H1 (cell line): ENCODE data around the gene CLEC1B. TPM values are rescaled to one million over a fixed set of nuclear protein-coding genes. Genes with fewer than 3 reads are reported as not detected.

Experiments
- CTCF ChIA-PET: fragments of 300-600 bp; sonication (Branson Sonifier 250); formaldehyde crosslinking; loops from one replicate; lab custom pipeline; 2021; ENCODE audit not compliant: partially characterized antibody; lab: Charles Lee
- POLR2A ChIA-PET: fragments of 300-600 bp; sonication (Branson Sonifier 250); formaldehyde crosslinking; loops from one replicate; lab custom pipeline; 2021; ENCODE audit warnings: inconsistent platforms; ENCODE audit not compliant: partially characterized antibody; lab: Charles Lee
- DNase-seq, 2 experiments: peaks; one replicate each; pipeline versions ENCODE4 v3.0.0 to v3.0.0-alpha.2; 2010 to 2022; ENCODE audit warnings: low spot score in 2 of 2, low read depth in 1 of 2, mixed read lengths in 1 of 2
- FAIRE-seq: peaks from 2 replicates; lab custom pipeline; 2011; peaks lifted over from hg19 to GRCh38; lab: Jason Lieb, UNC
- H2AFZ ChIP-seq: 2 replicates; pipeline ENCODE4 v1.8.1; 2012; ENCODE audit warnings: low read length, inconsistent platforms
- H2AK5ac ChIP-seq: 2 replicates; pipeline ENCODE4 v1.6.1; 2013; ENCODE audit warnings: low read depth, low read length
- H2BK120ac ChIP-seq: replicated peaks from 2 replicates; pipeline ENCODE3; 2013; ENCODE audit warnings: low read depth, low read length, inconsistent platforms
- H2BK12ac ChIP-seq: 2 replicates; pipeline ENCODE4 v1.6.1; 2013; ENCODE audit warnings: low read depth, low read length
- H2BK15ac ChIP-seq: 2 replicates; pipeline ENCODE4 v1.6.1; 2013; ENCODE audit warnings: low read length
- H2BK20ac ChIP-seq: 2 replicates; pipeline ENCODE4 v1.6.1; 2013; ENCODE audit warnings: low read length
- H2BK5ac ChIP-seq: 2 replicates; pipeline ENCODE4 v1.6.1; 2013; ENCODE audit warnings: low read depth, low read length
- H3K14ac ChIP-seq: 2 replicates; pipeline ENCODE4 v1.6.1; 2013; ENCODE audit warnings: inconsistent platforms; ENCODE audit not compliant: insufficient read length
- H3K18ac ChIP-seq: 2 replicates; pipeline ENCODE4 v1.6.1; 2013; ENCODE audit warnings: low read length; ENCODE audit errors: extremely low read depth
- H3K23ac ChIP-seq: 2 replicates; pipeline ENCODE4 v1.6.1; 2013; ENCODE audit warnings: inconsistent platforms; ENCODE audit not compliant: insufficient read length
- H3K23me2 ChIP-seq: 2 replicates; pipeline ENCODE4 v1.6.1; 2013; ENCODE audit warnings: low read depth, low read length
- H3K27ac ChIP-seq: 2 replicates; pipeline ENCODE4 v1.6.1; 2011; ENCODE audit warnings: low read depth, low read length, inconsistent platforms
- H3K27me3 ChIP-seq, 4 experiments: replicated peaks in 1 of 4; 1 replicate in 1 of 4; 2 replicates in 3 of 4; pipeline versions ENCODE4 v1.6.1 to v1.8.1; 2011 to 2013; ENCODE audit warnings: low read length in 3 of 4, mild to moderate bottlenecking in 3 of 4, inconsistent platforms in 2 of 4, mixed read lengths in 2 of 4, moderate library complexity in 1 of 4; ENCODE audit not compliant: control insufficient read depth in 3 of 4, insufficient read depth in 3 of 4; ENCODE audit errors: extremely low read depth in 1 of 4
- H3K36me3 ChIP-seq, 4 experiments: 2 replicates each; pipeline versions ENCODE4 v1.6.1 to v1.8.1; 2011 to 2013; ENCODE audit warnings: mild to moderate bottlenecking in 4 of 4, low read length in 3 of 4, moderate library complexity in 2 of 4, control low read depth in 1 of 4, inconsistent platforms in 1 of 4; ENCODE audit not compliant: insufficient read depth in 4 of 4, control insufficient read depth in 2 of 4
- H3K4ac ChIP-seq: replicated peaks from 2 replicates; pipeline ENCODE3; 2013; ENCODE audit warnings: low read length, low read depth, mixed read lengths, inconsistent platforms; ENCODE audit not compliant: insufficient read length
- H3K4me1 ChIP-seq, 4 experiments: replicated peaks in 1 of 4; 1 replicate in 1 of 4; 2 replicates in 3 of 4; pipeline versions ENCODE4 v1.6.1 to v1.8.1; 2011 to 2013; ENCODE audit warnings: low read length in 3 of 4, inconsistent platforms in 2 of 4, mixed read lengths in 1 of 4; ENCODE audit not compliant: insufficient read depth in 4 of 4, control insufficient read depth in 3 of 4
- H3K4me2 ChIP-seq, 2 experiments: 2 replicates each; pipeline versions ENCODE4 v1.6.1 to v1.8.1; 2011 to 2013; ENCODE audit warnings: low read depth in 2 of 2, low read length in 2 of 2, control low read depth in 1 of 2, inconsistent platforms in 1 of 2, mild to moderate bottlenecking in 1 of 2; ENCODE audit not compliant: insufficient read depth in 1 of 2
- H3K4me3 ChIP-seq, 4 experiments: fragments of 200-600, 300-600 bp in 1 of 4; sonication (generic), shearing (Covaris generic), sonication (Bioruptor Twin) in 1 of 4; 2 replicates each; pipeline versions ENCODE4 v1.5.1 to v1.8.1; 2011 to 2016; ENCODE audit warnings: low read length in 4 of 4, low read depth in 3 of 4, control low read depth in 2 of 4, inconsistent platforms in 2 of 4, mild to moderate bottlenecking in 2 of 4, mixed read lengths in 1 of 4, moderate library complexity in 1 of 4; ENCODE audit not compliant: insufficient read depth in 2 of 4; ENCODE audit errors: extremely low read depth in 1 of 4
- H3K56ac ChIP-seq: replicated peaks from 2 replicates; pipeline ENCODE3; 2013; ENCODE audit warnings: low read depth, mild to moderate bottlenecking, mixed read lengths, low read length, inconsistent platforms; ENCODE audit not compliant: insufficient read length
- H3K79me1 ChIP-seq: 2 replicates; pipeline ENCODE4 v1.6.1; 2013; ENCODE audit warnings: low read depth, low read length, control low read depth
- H3K79me2 ChIP-seq, 2 experiments: 2 replicates each; pipeline versions ENCODE4 v1.6.1 to v1.8.1; 2012 to 2013; ENCODE audit warnings: low read length in 2 of 2, mild to moderate bottlenecking in 2 of 2, inconsistent platforms in 1 of 2; ENCODE audit not compliant: insufficient read depth in 2 of 2, control insufficient read depth in 1 of 2
- H3K9ac ChIP-seq, 4 experiments: replicated peaks in 1 of 4; 1 replicate in 1 of 4; 2 replicates in 3 of 4; pipeline versions ENCODE4 v1.6.1 to v1.8.1; 2011 to 2013; ENCODE audit warnings: low read depth in 3 of 4, low read length in 3 of 4, control low read depth in 2 of 4, mild to moderate bottlenecking in 2 of 4, moderate library complexity in 2 of 4, inconsistent platforms in 1 of 4; ENCODE audit errors: extremely low read depth in 1 of 4
- H3K9me3 ChIP-seq, 2 experiments: 2 replicates each; pipeline versions ENCODE4 v1.6.1 to v1.8.1; 2012 to 2013; ENCODE audit warnings: mild to moderate bottlenecking in 2 of 2, moderate library complexity in 2 of 2, control low read depth in 1 of 2, inconsistent platforms in 1 of 2, low read depth in 1 of 2, low read length in 1 of 2, mixed read lengths in 1 of 2; ENCODE audit not compliant: insufficient read depth in 2 of 2
- H4K20me1 ChIP-seq, 2 experiments: replicated peaks in 1 of 2; 2 replicates each; pipeline versions ENCODE3 to v1.8.1; 2011 to 2013; ENCODE audit warnings: inconsistent platforms in 2 of 2, low read length in 2 of 2, mild to moderate bottlenecking in 1 of 2; ENCODE audit not compliant: insufficient read depth in 2 of 2, control insufficient read depth in 1 of 2
- H4K5ac ChIP-seq: 2 replicates; pipeline ENCODE4 v1.6.1; 2013; ENCODE audit warnings: low read length, low read depth, mixed read lengths, inconsistent platforms; ENCODE audit not compliant: insufficient read length
- H4K8ac ChIP-seq: 2 replicates; pipeline ENCODE4 v1.8.0; 2013; ENCODE audit warnings: mild to moderate bottlenecking, moderate library complexity, low read length, inconsistent platforms; ENCODE audit not compliant: insufficient read depth; ENCODE audit errors: extremely low read depth
- H4K91ac ChIP-seq: replicated peaks from 2 replicates; pipeline ENCODE3; 2013; ENCODE audit warnings: low read length, mixed read lengths, inconsistent platforms; ENCODE audit not compliant: insufficient read length
- BACH1 ChIP-seq: IDR thresholded peaks from 2 replicates; pipeline ENCODE4 v1.6.1; 2012; ENCODE audit warnings: low read length, improper control_type of control experiment
- BCL11A ChIP-seq, 2 experiments: IDR thresholded peaks; one replicate each; pipeline ENCODE4 v1.6.1; 2011; ENCODE audit warnings: low read depth in 2 of 2, low read length in 2 of 2, mild to moderate bottlenecking in 2 of 2
- BRCA1 ChIP-seq: IDR thresholded peaks from 2 replicates; pipeline ENCODE4 v1.6.1; 2012; ENCODE audit warnings: low read depth, low read length, improper control_type of control experiment
- CBX5 ChIP-seq: fragments of 300-800, 300-1000 bp; sonication (generic); IDR thresholded peaks from 2 replicates; pipeline ENCODE4 v1.7.1; 2016; ENCODE audit warnings: antibody characterized with exemption, low read length, low read depth
- CHD1 ChIP-seq: IDR thresholded peaks from 2 replicates; pipeline ENCODE4 v1.6.1; 2012; ENCODE audit warnings: low read depth, low read length, improper control_type of control experiment
- CREB1 ChIP-seq: IDR thresholded peaks from 2 replicates; pipeline ENCODE4 v1.6.1; 2012; ENCODE audit warnings: inconsistent platforms
- EP300 ChIP-seq, 2 experiments: IDR thresholded peaks; 1 replicate in 1 of 2; 2 replicates in 1 of 2; pipeline ENCODE4 v1.6.1; 2011 to 2012; ENCODE audit warnings: low read depth in 2 of 2, low read length in 2 of 2, mild to moderate bottlenecking in 2 of 2, borderline replicate concordance in 1 of 2, inconsistent platforms in 1 of 2, moderate library complexity in 1 of 2
- JUND ChIP-seq: IDR thresholded peaks from 2 replicates; pipeline ENCODE4 v1.6.1; 2011; ENCODE audit warnings: mild to moderate bottlenecking, improper control_type of control experiment, low read length
- MAFK ChIP-seq: IDR thresholded peaks from 2 replicates; pipeline ENCODE4 v1.6.1; 2012; ENCODE audit warnings: low read depth, mild to moderate bottlenecking, improper control_type of control experiment, low read length
- NRF1 ChIP-seq: IDR thresholded peaks from 2 replicates; pipeline ENCODE4 v1.6.1; 2011; ENCODE audit warnings: mild to moderate bottlenecking, low read depth, low read length, improper control_type of control experiment
- RAD21 ChIP-seq, 2 experiments: IDR thresholded peaks in 1 of 2; conservative IDR thresholded peaks in 1 of 2; 2 replicates each; pipeline ENCODE4 v1.6.1; 2011; ENCODE audit warnings: low read depth in 2 of 2, low read length in 2 of 2, improper control_type of control experiment in 1 of 2, inconsistent platforms in 1 of 2, mild to moderate bottlenecking in 1 of 2, moderate library complexity in 1 of 2
- SUZ12 ChIP-seq: fragments of 200-600 bp; sonication (generic); IDR thresholded peaks from 2 replicates; pipeline ENCODE4 v1.6.1; 2012; ENCODE audit warnings: mild to moderate bottlenecking, inconsistent platforms, low read length, moderate library complexity, mixed read lengths
- TAF1 ChIP-seq: IDR thresholded peaks from 2 replicates; pipeline ENCODE4 v1.6.1; 2011; ENCODE audit warnings: mild to moderate bottlenecking, low read depth, low read length
- ZNF274 ChIP-seq: IDR thresholded peaks from 2 replicates; pipeline ENCODE4 v1.7.0; 2012; ENCODE audit warnings: low read length, borderline replicate concordance; ENCODE audit errors: extremely low read depth
- WGBS, 2 experiments: shearing (Covaris generic) in 1 of 2; methylation state at CpG; one replicate each; pipeline versions ENCODE4 v1.1.6 to v1.1.7; 2013 to 2015; ENCODE audit warnings: low lambda C conversion rate in 2 of 2, mixed read lengths in 2 of 2, inconsistent platforms in 1 of 2, low coverage in 1 of 2, missing lambda C conversion rate in 1 of 2; ENCODE audit not compliant: insufficient replicate concordance in 2 of 2, insufficient coverage in 1 of 2, insufficient read length in 1 of 2; ENCODE audit errors: extremely low coverage in 1 of 2, missing lambda C conversion rate in 1 of 2; 5-methylcytosine and 5-hydroxymethylcytosine counted together
- polyA plus RNA-seq, 7 experiments: library from polyadenylated mRNA; depleted of rRNA in 3 of 7; stranded (reverse) in 5 of 7; unstranded in 2 of 7; fragments of >200 nt in 5 of 7; fragments of 200-250 nt in 2 of 7; gene quantifications; 1 replicate in 5 of 7; 2 replicates in 1 of 7; 4 replicates in 1 of 7; pipeline versions ENCODE4 v1.2.1 to v1.2.3, GENCODE V29; 2011 to 2013; ENCODE audit warnings: missing spikeins in 2 of 7, mixed read lengths in 2 of 7
- total RNA-seq: library from RNA; stranded (reverse); fragmentation: NEBNext Ultra II Directional; extraction: Animal tissue kit (Norgen Biotek cat#: 25700); gene quantifications from 2 replicates; pipeline ENCODE4 v1.2.1, GENCODE V29; 2021

Gene CLEC1B
- total and polyA plus RNA-seq, 2 of the 8 experiments (the other 6 are each of a cell fraction or from before 2014, with no cell fraction given), result not detected

GRCh38 chr12:10027311-10027710 lies 28.4 kb upstream of the CLEC1B start:
- H3K27ac ChIP-seq, result no peak overlapping the region
- no peak overlapping the region for H2BK20ac ChIP-seq
- no peak overlapping the region for H2AFZ ChIP-seq
- no peaks in the 10 kb centered on the region for H4K20me1 ChIP-seq
- peaks cover 0 to 8% of the 10 kb centered on the region in 2 experiments; a peak in 2 of 4 replicates for H3K9me3 ChIP-seq
- no peak overlapping the region for H3K9ac ChIP-seq
- H3K18ac ChIP-seq, result no peak overlapping the region
- POLR2A ChIA-PET, result interaction anchor here (1.1 kb wide), 1 partner anchor 27 kb away, joined by 3 read pairs; no protein-coding TSS in a partner anchor
- no peak overlapping the region for H3K4ac ChIP-seq
- CTCF ChIA-PET, result interaction anchor here (0.5 kb wide), 1 partner anchor 28 kb away, joined by 3 read pairs; the partner anchor contains the start of gene CLEC1B
- H3K27me3 ChIP-seq, result no peaks in the 10 kb centered on the region
- WGBS, 2 experiments, result 61% methylated on average over 3 of the region's 3 CpGs; no CpG with 5 or more reads in 1 of the 2 experiments
- H3K79me2 ChIP-seq, result no peaks in the 10 kb centered on the region
- H3K56ac ChIP-seq, result no peak overlapping the region
- no peak overlapping the region for H3K23ac ChIP-seq
- no peak overlapping the region for H3K4me3 ChIP-seq
- no peak overlapping the region for H4K8ac ChIP-seq
- H2BK120ac ChIP-seq, result no peak overlapping the region
- no peaks in the 10 kb centered on the region for H3K79me1 ChIP-seq
- no peak overlapping the region for H2AK5ac ChIP-seq
- no peak overlapping the region for H3K4me2 ChIP-seq
- H2BK5ac ChIP-seq, result no peak overlapping the region
- H3K23me2 ChIP-seq, result no peaks in the 10 kb centered on the region; the same call in 1 of the 2 replicates
- no peak overlapping the region for H4K91ac ChIP-seq
- H2BK15ac ChIP-seq, result no peak overlapping the region
- FAIRE-seq, result no peak
- H3K14ac ChIP-seq, result no peak overlapping the region
- H3K36me3 ChIP-seq, result no peaks in the 10 kb centered on the region; a peak in 1 of 8 replicates
- H2BK12ac ChIP-seq, result no peak overlapping the region
- DNase-seq, result no peak
- H3K4me1 ChIP-seq, result peaks cover 0 to 7% (median 0%) of the 10 kb centered on the region in 4 experiments; a peak in 1 of 7 replicates
- no peak overlapping the region for H4K5ac ChIP-seq
- TF ChIP-seq BRCA1, result no peak
- no peak for TF ChIP-seq BCL11A (IDR thresholded peaks at IDR 0.05; ENCODE audit: low read depth in 2 of 2, low read length in 2 of 2)
- no peak for TF ChIP-seq NRF1
- TF ChIP-seq CREB1, result no peak
- TF ChIP-seq BACH1, result no peak
- no peak for TF ChIP-seq JUND
- no peak for TF ChIP-seq MAFK
- TF ChIP-seq TAF1, result no peak
- TF ChIP-seq ZNF274, result no peak
- TF ChIP-seq EP300 (IDR thresholded peaks at IDR 0.05; ENCODE audit: borderline replicate concordance in 1 of 2, low read depth in 2 of 2, low read length in 2 of 2), result no peak
- TF ChIP-seq SUZ12, result no peak
- TF ChIP-seq CHD1, result no peak
- no peak for TF ChIP-seq CBX5
- no peak for TF ChIP-seq RAD21 (IDR thresholded peaks at IDR 0.05 in 1 of 2, conservative IDR thresholded peaks at IDR 0.05 in 1 of 2; ENCODE audit: low read depth in 2 of 2, low read length in 2 of 2)
